ENCODE data around the gene CPSF6. TPM values are rescaled to one million over a fixed set of nuclear protein-coding genes. Genes with fewer than 3 reads are reported as not detected.

CPSF6 gene
- total and polyA plus RNA-seq, 10 donors = 16.9 to 75.7 (median 58.2) TPM

DNA sequence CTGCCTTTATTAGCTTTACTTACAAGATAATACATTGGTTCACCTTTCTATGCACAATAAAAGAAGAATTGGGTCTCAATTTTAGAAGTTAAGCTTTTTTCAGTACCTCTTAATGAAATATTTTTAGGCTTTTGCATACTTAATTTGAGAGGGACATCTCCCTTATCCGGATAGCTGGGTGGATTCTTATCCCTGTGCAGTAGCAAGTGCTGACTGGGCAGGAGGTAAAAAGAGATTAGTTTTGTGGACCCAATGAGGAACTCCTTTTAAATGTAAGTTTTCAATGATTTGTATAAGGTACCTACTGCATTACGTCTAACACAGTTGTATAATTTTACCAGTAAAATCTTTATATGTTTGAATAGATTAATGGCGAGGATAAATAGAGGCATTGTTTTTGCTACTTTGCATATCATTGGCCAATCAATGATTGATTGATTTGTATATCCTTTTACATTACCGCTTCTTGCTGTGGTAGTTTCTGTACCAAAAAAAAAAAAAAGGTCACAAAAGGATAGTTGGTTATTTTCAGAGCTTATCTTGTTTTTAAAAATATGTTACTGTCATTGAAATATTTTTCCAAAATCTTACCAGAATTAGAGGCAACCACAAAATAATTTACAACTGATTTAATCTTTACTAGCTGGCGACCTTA is 2.2 kb downstream of the CPSF6 start:
- Histone ChIP-seq H3K27ac (no peak overlapping the region), H3K9me3 (no peaks in the 10 kb centered on the region), H3K4me1 (peaks cover 37 to 76% (median 65%) of the 10 kb centered on the region in 6 donors), H3K36me3 (peaks cover 0 to 6% (median 0%) of the 10 kb centered on the region in 6 donors), H3K27me3 (replicated peaks in 1 of 7) (no peaks in the 10 kb centered on the region), H3K4me3 (peak overlapping the region in 3 of 8 donors; percentile 79 to 90 (median 81))
- WGBS, 5 donors = 51 to 64% (median 61%) methylated on average over 5 of the region's 5 CpGs
- intact Hi-C loops (cut with DNase I; ENCODE audit: low total_unique reads) = no loop called here
- no peak for DNase-seq
- TF ChIP-seq, protein P1, sequence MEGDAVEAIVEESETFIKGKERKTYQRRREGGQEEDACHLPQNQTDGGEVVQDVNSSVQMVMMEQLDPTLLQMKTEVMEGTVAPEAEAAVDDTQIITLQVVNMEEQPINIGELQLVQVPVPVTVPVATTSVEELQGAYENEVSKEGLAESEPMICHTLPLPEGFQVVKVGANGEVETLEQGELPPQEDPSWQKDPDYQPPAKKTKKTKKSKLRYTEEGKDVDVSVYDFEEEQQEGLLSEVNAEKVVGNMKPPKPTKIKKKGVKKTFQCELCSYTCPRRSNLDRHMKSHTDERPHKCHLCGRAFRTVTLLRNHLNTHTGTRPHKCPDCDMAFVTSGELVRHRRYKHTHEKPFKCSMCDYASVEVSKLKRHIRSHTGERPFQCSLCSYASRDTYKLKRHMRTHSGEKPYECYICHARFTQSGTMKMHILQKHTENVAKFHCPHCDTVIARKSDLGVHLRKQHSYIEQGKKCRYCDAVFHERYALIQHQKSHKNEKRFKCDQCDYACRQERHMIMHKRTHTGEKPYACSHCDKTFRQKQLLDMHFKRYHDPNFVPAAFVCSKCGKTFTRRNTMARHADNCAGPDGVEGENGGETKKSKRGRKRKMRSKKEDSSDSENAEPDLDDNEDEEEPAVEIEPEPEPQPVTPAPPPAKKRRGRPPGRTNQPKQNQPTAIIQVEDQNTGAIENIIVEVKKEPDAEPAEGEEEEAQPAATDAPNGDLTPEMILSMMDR (IDR thresholded peaks at IDR 0.05 in 8 of 11, conservative IDR thresholded peaks at IDR 0.05 in 3 of 11) = no peak
- TF ChIP-seq POLR2A (IDR thresholded peaks at IDR 0.05) (no peak), POLR2AphosphoS5 (IDR thresholded peaks at IDR 0.05) (no peak)

DNA sequence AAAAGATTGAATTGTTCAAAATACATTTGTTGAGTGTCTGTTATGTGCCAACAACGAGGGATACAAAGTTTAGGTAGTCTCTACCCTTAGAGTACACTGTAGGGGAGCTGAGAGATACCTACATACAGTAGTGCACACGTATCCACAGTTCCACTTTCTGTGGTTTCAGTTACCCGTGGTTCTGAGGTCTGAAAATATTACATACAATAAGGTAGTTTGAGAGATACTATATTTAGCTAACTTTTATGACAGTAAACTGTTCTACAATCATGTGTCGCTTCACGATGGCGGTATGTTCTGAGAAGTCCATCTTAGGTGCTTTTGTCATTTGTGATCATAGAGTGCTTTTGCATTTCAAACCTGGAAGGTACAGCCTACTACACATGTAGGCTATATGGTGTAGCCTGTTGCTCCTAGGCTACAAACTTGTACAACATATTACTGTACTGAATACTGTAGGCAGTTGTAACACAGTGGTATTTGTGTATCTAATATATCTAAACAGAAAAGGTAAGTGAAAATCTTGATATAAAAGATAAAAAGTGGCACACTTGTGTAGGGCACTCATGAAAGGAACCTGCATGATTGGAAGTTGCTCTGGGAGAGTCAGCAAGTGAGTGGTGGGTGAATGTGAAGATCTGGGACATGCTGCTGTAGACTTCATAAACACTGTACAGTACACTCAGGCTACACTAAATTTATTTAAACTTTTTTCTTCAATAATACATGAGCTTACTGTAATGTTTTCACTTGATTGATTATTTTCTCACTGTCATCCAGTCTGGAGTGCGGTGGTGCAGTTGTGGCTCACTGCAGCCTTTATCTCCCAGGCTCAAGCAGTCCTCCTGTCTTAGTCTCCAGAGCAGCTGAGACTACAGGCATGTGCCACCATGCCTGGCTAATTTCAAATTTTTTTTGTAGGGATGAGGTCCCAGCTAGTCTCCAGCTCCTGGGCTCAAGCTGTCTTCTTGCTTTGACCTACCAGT is 4.0 kb downstream of the CPSF6 start:
- no peak overlapping the region for H3K4me3 ChIP-seq
- peaks cover 0 to 8% (median 0%) of the 10 kb centered on the region in 6 donors for H3K36me3 ChIP-seq
- no peaks in the 10 kb centered on the region for H3K27me3 ChIP-seq (replicated peaks in 1 of 7)
- peaks cover 45 to 90% (median 81%) of the 10 kb centered on the region in 6 donors for H3K4me1 ChIP-seq
- WGBS, 5 donors = 45 to 57% (median 51%) methylated on average over 7 of the region's 7 CpGs
- no peaks in the 10 kb centered on the region for H3K9me3 ChIP-seq
- intact Hi-C loops (cut with DNase I; ENCODE audit: low total_unique reads) = no loop called here
- TF ChIP-seq POLR2AphosphoS5 (IDR thresholded peaks at IDR 0.05) = no peak
- TF ChIP-seq POLR2A (IDR thresholded peaks at IDR 0.05) = no peak
- TF ChIP-seq, protein P1 (IDR thresholded peaks at IDR 0.05 in 8 of 11, conservative IDR thresholded peaks at IDR 0.05 in 3 of 11) = no peak
- H3K27ac ChIP-seq = no peak overlapping the region
- DNase-seq = no peak

DNA sequence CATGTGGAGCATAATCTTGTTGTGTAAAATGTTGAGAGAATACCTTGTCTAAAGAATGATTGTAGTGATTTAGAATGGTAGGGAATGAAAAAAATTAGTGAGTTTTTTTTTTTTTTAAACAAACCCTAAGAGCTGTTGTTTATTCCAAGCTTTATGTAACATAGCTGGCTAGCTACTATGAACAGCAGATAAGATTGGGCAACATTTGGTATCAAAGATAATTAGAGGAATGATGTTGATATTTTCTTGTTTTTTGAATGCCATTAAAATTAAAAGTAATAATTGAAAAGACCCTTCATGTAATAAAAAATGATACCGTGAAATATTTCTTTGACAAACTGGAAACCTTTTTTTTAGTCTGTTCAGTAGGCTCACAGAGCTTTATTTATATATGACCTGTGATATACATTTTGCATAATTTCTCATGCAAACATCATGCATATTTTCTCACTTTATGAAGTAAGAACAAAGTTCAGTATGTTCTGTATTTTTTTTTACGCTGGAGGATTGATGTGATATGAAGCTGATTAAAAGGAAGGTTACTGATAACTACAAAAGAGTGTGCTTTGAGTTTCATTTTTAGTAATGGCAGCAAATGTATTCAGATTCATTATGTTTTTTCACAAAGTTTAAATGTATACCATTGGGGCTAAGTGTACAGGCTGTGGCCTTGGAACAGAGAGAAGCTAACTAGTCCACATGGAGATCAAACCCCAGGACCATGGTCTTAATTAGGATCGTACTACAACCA is 8.1 kb downstream of the CPSF6 start:
- TF ChIP-seq, protein P1 (IDR thresholded peaks at IDR 0.05 in 8 of 11, conservative IDR thresholded peaks at IDR 0.05 in 3 of 11) = no peak
- TF ChIP-seq POLR2A (IDR thresholded peaks at IDR 0.05) (no peak), POLR2AphosphoS5 (IDR thresholded peaks at IDR 0.05) (no peak)
- peaks cover 24 to 96% (median 77%) of the 10 kb centered on the region in 6 donors for H3K4me1 ChIP-seq
- WGBS, 5 donors = 81 to 88% (median 86%) methylated on average over 3 of the region's 3 CpGs
- intact Hi-C loops (cut with DNase I; ENCODE audit: low total_unique reads) = no loop called here
- DNase-seq = no peak
- no peak overlapping the region for H3K27ac ChIP-seq
- H3K9me3 ChIP-seq = no peaks in the 10 kb centered on the region
- H3K27me3 ChIP-seq (replicated peaks in 1 of 7) = no peaks in the 10 kb centered on the region
- H3K36me3 ChIP-seq = peaks cover 0 to 12% (median 0%) of the 10 kb centered on the region in 6 donors
- H3K4me3 ChIP-seq = no peak overlapping the region

Data from spleen (tissue), 11 donors.